Transverse colon (tissue), 3 donors: ENCODE results near the gene CAMKK1.

Source experiments
- CTCF ChIP-seq, 5 experiments: fragments of 200-600 bp in 3 of 5; fragments of 450-650 bp in 2 of 5; sonication (generic) in 3 of 5; IDR thresholded peaks; 1 replicate in 2 of 5; 2 replicates in 3 of 5; pipeline ENCODE4 v1.5.1; 2016 to 2017; ENCODE audit warnings: antibody characterized with exemption in 5 of 5, inconsistent platforms in 3 of 5, mild to moderate bottlenecking in 2 of 5, moderate library complexity in 1 of 5
- POLR2A ChIP-seq: fragments of 450-650 bp; IDR thresholded peaks from one replicate; pipeline ENCODE4 v1.6.1; 2016; ENCODE audit warnings: antibody characterized with exemption, mild to moderate bottlenecking, moderate library complexity

DNA sequence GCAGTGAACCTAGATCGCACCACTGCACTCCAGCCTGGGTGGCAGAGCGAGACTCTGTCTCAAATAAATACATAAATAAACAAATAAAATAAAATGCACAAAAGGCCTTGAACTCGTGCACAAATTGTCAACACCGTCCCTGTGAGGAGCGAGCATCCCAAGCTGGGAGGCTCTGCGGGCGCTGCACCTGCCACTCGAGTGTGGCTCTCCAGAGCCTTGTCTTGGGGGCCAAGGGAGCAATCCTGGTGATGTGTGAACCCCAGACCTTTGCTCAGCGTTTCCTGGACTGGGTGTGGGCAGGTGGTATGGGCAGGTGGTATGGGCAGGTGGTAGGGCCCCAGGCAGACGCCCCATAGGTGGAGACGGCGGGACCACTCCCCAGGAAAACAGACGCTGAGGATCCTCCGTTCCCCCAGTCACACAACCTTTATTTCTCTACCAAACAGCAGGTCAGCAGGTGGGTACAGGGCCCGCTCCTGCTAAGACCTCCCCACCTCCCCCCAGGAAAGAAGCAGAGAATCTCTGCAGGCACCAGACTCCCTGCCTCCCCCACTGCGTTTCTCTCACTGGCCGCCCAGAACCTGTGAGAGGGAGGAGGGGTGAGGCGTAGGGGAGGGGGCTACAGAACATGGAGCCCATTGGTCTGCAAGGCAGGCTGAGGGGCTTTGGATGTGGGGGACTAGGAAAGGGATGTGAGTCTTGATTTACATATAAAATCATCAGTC, 30.8 kb upstream of the CAMKK1 start:
- TF ChIP-seq CTCF (IDR thresholded peaks at IDR 0.05) (no peak), POLR2A (no peak)
